Endothelial cell of umbilical vein (primary cell): ENCODE results near the gene ARID2. TPM values are rescaled to one million over a fixed set of nuclear protein-coding genes. Genes with fewer than 3 reads are reported as not detected.

Experiments used
- BruUV-seq: library from RNA; stranded (reverse); fragments of 400-500 nt; replicated peaks from 2 replicates; lab custom pipeline; 2021; lab: Mats Ljungman, UMichigan
- CTCF ChIA-PET: fragments of 300-600, 350-600 bp; sonication (Branson Sonifier 250); formaldehyde crosslinking; loops from one replicate; lab custom pipeline; 2021; ENCODE audit warnings: antibody characterized with exemption, inconsistent platforms; lab: Charles Lee
- POLR2A ChIA-PET: fragments of 300-600, 350-600 bp; sonication (Branson Sonifier 250); formaldehyde crosslinking; loops from one replicate; lab custom pipeline; 2021; ENCODE audit warnings: antibody characterized with exemption, inconsistent platforms; lab: Charles Lee
- DNase-seq: peaks from one replicate; pipeline ENCODE4 v3.0.0-alpha.2; 2011; ENCODE audit warnings: low read depth, low spot score
- FAIRE-seq: peaks from 2 replicates; lab custom pipeline; 2011; peaks lifted over from hg19 to GRCh38; lab: Jason Lieb, UNC
- H2AFZ ChIP-seq: 2 replicates; pipeline ENCODE4 v1.6.0; 2012; ENCODE audit warnings: low read depth, low read length, control low read depth, inconsistent platforms
- H3K27ac ChIP-seq: 2 replicates; pipeline ENCODE4 v1.5.1; 2011; ENCODE audit warnings: low read depth, mild to moderate bottlenecking, control low read depth, low read length, moderate library complexity; ENCODE audit not compliant: insufficient read depth
- H3K27me3 ChIP-seq, 2 experiments: 2 replicates each; pipeline versions ENCODE4 v1.6.0 to v1.6.1; 2011; ENCODE audit warnings: low read length in 2 of 2, mixed read lengths in 1 of 2; ENCODE audit not compliant: control insufficient read depth in 2 of 2, insufficient read depth in 2 of 2
- H3K36me3 ChIP-seq, 2 experiments: 2 replicates in 1 of 2; 3 replicates in 1 of 2; pipeline ENCODE4 v1.5.1; 2011; ENCODE audit warnings: low read length in 2 of 2, mild to moderate bottlenecking in 1 of 2, moderate library complexity in 1 of 2; ENCODE audit not compliant: control insufficient read depth in 2 of 2, insufficient read depth in 2 of 2; ENCODE audit errors: extremely low read depth in 1 of 2
- H3K4me1 ChIP-seq: 3 replicates; pipeline ENCODE4 v1.5.1; 2011; ENCODE audit warnings: mild to moderate bottlenecking, low read length; ENCODE audit not compliant: control insufficient read depth, insufficient read depth; ENCODE audit errors: extremely low read depth
- H3K4me2 ChIP-seq: 2 replicates; pipeline ENCODE4 v1.6.1; 2011; ENCODE audit warnings: low read length, control low read depth, mixed read lengths; ENCODE audit not compliant: insufficient read depth
- H3K4me3 ChIP-seq, 3 experiments: fragments of 200-600 bp in 1 of 3; sonication (generic), shearing (Covaris generic) in 1 of 3; replicated peaks in 1 of 3; 2 replicates each; pipeline ENCODE4 v1.5.1; 2011 to 2016; ENCODE audit warnings: control low read depth in 3 of 3, low read length in 3 of 3, mild to moderate bottlenecking in 2 of 3, inconsistent platforms in 1 of 3, low read depth in 1 of 3, moderate library complexity in 1 of 3; ENCODE audit not compliant: insufficient read depth in 1 of 3
- H3K79me2 ChIP-seq: 2 replicates; pipeline ENCODE4 v1.6.0; 2012; ENCODE audit warnings: low read length, inconsistent platforms; ENCODE audit not compliant: control insufficient read depth, insufficient read depth
- H3K9ac ChIP-seq: replicated peaks from 2 replicates; pipeline ENCODE3; 2011; ENCODE audit warnings: low read length, control low read depth; ENCODE audit not compliant: insufficient read depth; ENCODE audit errors: extremely low read depth
- H3K9me1 ChIP-seq: replicated peaks from 3 replicates; pipeline ENCODE4 v1.6.0; 2011; ENCODE audit warnings: mild to moderate bottlenecking, low read length; ENCODE audit not compliant: control insufficient read depth, insufficient read depth; ENCODE audit errors: extremely low read depth
- H3K9me3 ChIP-seq: replicated peaks from 2 replicates; pipeline ENCODE4 v1.5.1; 2012; ENCODE audit warnings: low read length, inconsistent platforms; ENCODE audit not compliant: control insufficient read depth, insufficient read depth
- H4K20me1 ChIP-seq: replicated peaks from 2 replicates; pipeline ENCODE3; 2011; ENCODE audit warnings: mild to moderate bottlenecking, low read length; ENCODE audit not compliant: control insufficient read depth, insufficient read depth; ENCODE audit errors: extremely low read depth
- EZH2 ChIP-seq: IDR thresholded peaks from 2 replicates; pipeline ENCODE4 v1.6.1; 2012; ENCODE audit warnings: borderline replicate concordance, low read depth, mild to moderate bottlenecking, moderate library complexity, low read length, inconsistent platforms; ENCODE audit not compliant: severe bottlenecking
- FOS ChIP-seq: IDR thresholded peaks from 2 replicates; pipeline ENCODE4 v1.6.1; 2011; ENCODE audit warnings: mild to moderate bottlenecking, low read length, moderate library complexity, borderline replicate concordance; ENCODE audit not compliant: insufficient read depth
- GATA2 ChIP-seq: IDR thresholded peaks from 2 replicates; pipeline ENCODE4 v1.7.0; 2011; ENCODE audit warnings: low read depth, mild to moderate bottlenecking, moderate library complexity, mixed read lengths, low read length; ENCODE audit not compliant: insufficient read length, insufficient read depth
- JUN ChIP-seq: IDR thresholded peaks from 2 replicates; pipeline ENCODE4 v1.6.1; 2011; ENCODE audit warnings: borderline replicate concordance, low read depth; ENCODE audit not compliant: insufficient read length, insufficient read depth
- MYC ChIP-seq: IDR thresholded peaks from one replicate; pipeline ENCODE4 v1.6.1; 2011; ENCODE audit warnings: mild to moderate bottlenecking, low read depth, low read length
- POLR2A ChIP-seq: IDR thresholded peaks from 2 replicates; pipeline ENCODE4 v1.6.1; 2012; ENCODE audit warnings: low read depth, mild to moderate bottlenecking, control low read depth, low read length
- POLR2AphosphoS5 ChIP-seq: IDR thresholded peaks from 2 replicates; pipeline ENCODE4 v1.6.1; 2012; ENCODE audit warnings: low read depth, mild to moderate bottlenecking, control low read depth, low read length, moderate library complexity; ENCODE audit not compliant: insufficient read depth
- dilution Hi-C: fragments of 300-500 bp; cut with MboI; formaldehyde crosslinking; loops from one replicate; pipeline ENCODE4 v1.15.0; 2019; ENCODE audit warnings: low sequenced_read_pairs; ENCODE audit not compliant: extremely low pct_ligation_motif_present
- intact Hi-C: fragments of 100-400 bp; cut with micrococcal nuclease; formaldehyde crosslinking; loops from one replicate; pipeline ENCODE4 v1.10.0; 2022
- polyA plus RNA-seq, 4 experiments: library from polyadenylated mRNA; depleted of rRNA in 3 of 4; stranded (reverse) in 3 of 4; unstranded in 1 of 4; fragments of >200 nt; gene quantifications; 2 replicates each; pipeline versions ENCODE4 v1.2.1 to v1.2.3, GENCODE V29; 2011 to 2012; ENCODE audit warnings: missing spikeins in 1 of 4
- total RNA-seq: library from RNA; stranded (reverse); gene quantifications from 2 replicates; pipeline ENCODE4 v1.2.3, GENCODE V29; 2021
- TF ChIP-seq, protein P1 (sequence below): IDR thresholded peaks from 2 replicates; pipeline ENCODE4 v1.6.1; 2011; ENCODE audit not compliant: insufficient read depth, insufficient read length
- TF ChIP-seq, protein P2 (sequence below), 2 donors: IDR thresholded peaks; 1 replicate in 1 of 2; 2 replicates in 1 of 2; pipeline ENCODE4 v1.5.1; 2011; ENCODE audit warnings: low read length in 2 of 2, mild to moderate bottlenecking in 2 of 2, moderate library complexity in 2 of 2, control low read depth in 1 of 2, inconsistent platforms in 1 of 2, low read depth in 1 of 2; ENCODE audit not compliant: insufficient read depth in 1 of 2; ENCODE audit errors: extremely low read depth in 1 of 2

Gene ARID2
- total and polyA plus RNA-seq, 2 donors (not counting 3 experiments of a cell fraction or from before 2014, with no cell fraction given) = 10.8 to 26.7 TPM

DNA sequence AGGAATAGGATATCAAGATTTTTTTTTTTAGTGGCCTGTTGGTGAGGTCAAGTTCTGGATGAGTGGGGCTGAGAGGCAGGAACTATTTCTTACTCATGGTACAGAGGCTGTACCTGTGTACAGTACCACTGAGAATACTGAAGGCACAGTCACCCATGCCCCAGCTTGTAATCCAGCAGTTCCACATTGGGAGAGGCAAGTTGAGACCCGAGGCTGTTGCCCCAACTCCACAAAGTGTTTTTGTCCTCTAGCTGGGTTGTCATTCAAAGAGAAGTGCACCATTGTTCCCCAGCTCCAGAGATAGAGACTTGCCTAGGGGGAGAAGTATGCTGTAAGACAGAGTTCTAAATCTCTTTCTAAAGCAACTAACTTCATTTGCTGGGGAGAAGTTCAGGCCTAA, 38.7 kb downstream of the ARID2 start:
- no peak overlapping the region for H3K9ac ChIP-seq
- no peak overlapping the region for H3K27ac ChIP-seq
- H3K27me3 ChIP-seq = no peaks in the 10 kb centered on the region
- DNase-seq (no peak), FAIRE-seq (no peak)
- BruUV-seq = no TSS peak
- no peaks in the 10 kb centered on the region for H3K9me1 ChIP-seq
- H2AFZ ChIP-seq = no peak overlapping the region
- H3K4me1 ChIP-seq = peaks cover 7% of the 10 kb centered on the region
- POLR2A ChIA-PET = no interaction called here
- no peak overlapping the region for H3K4me2 ChIP-seq
- no peaks in the 10 kb centered on the region for H3K36me3 ChIP-seq
- peaks cover 39% of the 10 kb centered on the region for H3K79me2 ChIP-seq
- H3K4me3 ChIP-seq = no peak overlapping the region
- CTCF ChIA-PET = no interaction called here
- intact Hi-C loops = no loop called here
- no peaks in the 10 kb centered on the region for H4K20me1 ChIP-seq
- no peaks in the 10 kb centered on the region for H3K9me3 ChIP-seq
- TF ChIP-seq POLR2A (no peak), POLR2AphosphoS5 (no peak), FOS (no peak), MYC (no peak), JUN (no peak), GATA2 (no peak), EZH2 (no peak)
- TF ChIP-seq, protein P1, sequence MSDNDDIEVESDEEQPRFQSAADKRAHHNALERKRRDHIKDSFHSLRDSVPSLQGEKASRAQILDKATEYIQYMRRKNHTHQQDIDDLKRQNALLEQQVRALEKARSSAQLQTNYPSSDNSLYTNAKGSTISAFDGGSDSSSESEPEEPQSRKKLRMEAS = no peak
- TF ChIP-seq, protein P2, sequence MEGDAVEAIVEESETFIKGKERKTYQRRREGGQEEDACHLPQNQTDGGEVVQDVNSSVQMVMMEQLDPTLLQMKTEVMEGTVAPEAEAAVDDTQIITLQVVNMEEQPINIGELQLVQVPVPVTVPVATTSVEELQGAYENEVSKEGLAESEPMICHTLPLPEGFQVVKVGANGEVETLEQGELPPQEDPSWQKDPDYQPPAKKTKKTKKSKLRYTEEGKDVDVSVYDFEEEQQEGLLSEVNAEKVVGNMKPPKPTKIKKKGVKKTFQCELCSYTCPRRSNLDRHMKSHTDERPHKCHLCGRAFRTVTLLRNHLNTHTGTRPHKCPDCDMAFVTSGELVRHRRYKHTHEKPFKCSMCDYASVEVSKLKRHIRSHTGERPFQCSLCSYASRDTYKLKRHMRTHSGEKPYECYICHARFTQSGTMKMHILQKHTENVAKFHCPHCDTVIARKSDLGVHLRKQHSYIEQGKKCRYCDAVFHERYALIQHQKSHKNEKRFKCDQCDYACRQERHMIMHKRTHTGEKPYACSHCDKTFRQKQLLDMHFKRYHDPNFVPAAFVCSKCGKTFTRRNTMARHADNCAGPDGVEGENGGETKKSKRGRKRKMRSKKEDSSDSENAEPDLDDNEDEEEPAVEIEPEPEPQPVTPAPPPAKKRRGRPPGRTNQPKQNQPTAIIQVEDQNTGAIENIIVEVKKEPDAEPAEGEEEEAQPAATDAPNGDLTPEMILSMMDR (IDR thresholded peaks at IDR 0.05; ENCODE audit: extremely low read depth in 1 of 2, insufficient read depth in 1 of 2, low read depth in 1 of 2, low read length in 2 of 2) = no peak
- dilution Hi-C loops = no loop called here
